Osteoblast (primary cell): Measurements from ENCODE around the gene THBS2. TPM values are rescaled to one million over a fixed set of nuclear protein-coding genes. Genes with fewer than 3 reads are reported as not detected.

Experiments used
- DNase-seq: peaks from one replicate; pipeline ENCODE4 v3.0.0; 2011; ENCODE audit warnings: low spot score, mixed read lengths; ENCODE audit not compliant: insufficient read length; ENCODE audit errors: missing footprints
- H2AFZ ChIP-seq: 2 replicates; pipeline ENCODE4 v1.6.0; 2011; ENCODE audit warnings: mild to moderate bottlenecking, low read length
- H3K27ac ChIP-seq: 2 replicates; pipeline ENCODE4 v1.5.1; 2011; ENCODE audit warnings: mild to moderate bottlenecking, low read depth, low read length, moderate library complexity
- H3K27me3 ChIP-seq: 2 replicates; pipeline ENCODE4 v1.6.0; 2012; ENCODE audit warnings: mild to moderate bottlenecking, control low read depth, inconsistent platforms, low read length, moderate library complexity; ENCODE audit not compliant: insufficient read depth
- H3K36me3 ChIP-seq: 2 replicates; pipeline ENCODE4 v1.5.1; 2011; ENCODE audit warnings: mild to moderate bottlenecking, low read length, control low read depth, moderate library complexity; ENCODE audit not compliant: insufficient read depth
- H3K4me1 ChIP-seq: 2 replicates; pipeline ENCODE4 v1.5.1; 2011; ENCODE audit warnings: mild to moderate bottlenecking, low read length, control low read depth, moderate library complexity; ENCODE audit not compliant: insufficient read depth
- H3K4me2 ChIP-seq: 2 replicates; pipeline ENCODE4 v1.6.0; 2011; ENCODE audit warnings: mild to moderate bottlenecking, low read length; ENCODE audit not compliant: insufficient read depth
- H3K4me3 ChIP-seq: fragments of 200-600 bp; sonication (generic); 3 replicates; pipeline ENCODE4 v1.5.1; 2012; ENCODE audit warnings: mild to moderate bottlenecking, low read length, inconsistent platforms; ENCODE audit not compliant: insufficient read depth
- H3K79me2 ChIP-seq: 2 replicates; pipeline ENCODE4 v1.6.0; 2012; ENCODE audit warnings: mild to moderate bottlenecking, low read length, control low read depth, inconsistent platforms; ENCODE audit not compliant: insufficient read depth
- H3K9me3 ChIP-seq: 2 replicates; pipeline ENCODE4 v1.5.1; 2011; ENCODE audit warnings: low read depth, low read length, control low read depth
- H4K20me1 ChIP-seq: 2 replicates; pipeline ENCODE4 v1.6.0; 2012; ENCODE audit warnings: mild to moderate bottlenecking, low read length, control low read depth; ENCODE audit not compliant: insufficient read depth
- CTCF ChIP-seq: IDR thresholded peaks from 2 replicates; pipeline ENCODE4 v1.5.1; 2011; ENCODE audit warnings: mild to moderate bottlenecking, low read depth, low read length, moderate library complexity; ENCODE audit errors: extremely low read depth
- total RNA-seq: library from RNA; depleted of rRNA; stranded (reverse); fragments of >200 nt; gene quantifications from 2 replicates; pipeline ENCODE4 v1.2.3, GENCODE V29; 2012

Gene THBS2
- total RNA-seq, 1 donor = 1,498 TPM

- Histone ChIP-seq H2AFZ (no peak overlapping the region), H3K36me3 (peaks cover 48% of the 10 kb centered on the region), H3K4me1 (peaks cover 37% of the 10 kb centered on the region), H3K79me2 (no peaks in the 10 kb centered on the region), H3K27me3 (no peaks in the 10 kb centered on the region), H3K4me3 (no peak overlapping the region), H3K27ac (peak overlapping the region; percentile 93), H4K20me1 (no peaks in the 10 kb centered on the region), H3K9me3 (no peaks in the 10 kb centered on the region), H3K4me2 (no peak overlapping the region)
- no peak for DNase-seq
- no peak for TF ChIP-seq CTCF
Measured at GRCh38 chr6:169213814-169214520, 39.7 kb downstream of the THBS2 start.

GRCh38 chr6:169212897-169213813, 40.5 kb downstream of the THBS2 start:
- Histone ChIP-seq H3K79me2 (no peaks in the 10 kb centered on the region), H3K4me1 (peaks cover 37% of the 10 kb centered on the region), H2AFZ (no peak overlapping the region), H4K20me1 (no peaks in the 10 kb centered on the region), H3K4me3 (no peak overlapping the region), H3K27me3 (no peaks in the 10 kb centered on the region), H3K27ac (peak overlapping the region; percentile 93), H3K36me3 (peaks cover 40% of the 10 kb centered on the region), H3K9me3 (no peaks in the 10 kb centered on the region), H3K4me2 (peak overlapping the region; percentile 33)
- peak; percentile 27 for TF ChIP-seq CTCF
- DNase-seq = peak; percentile 96

- peak overlapping the region; percentile 33 for H3K4me2 ChIP-seq
- no peaks in the 10 kb centered on the region for H3K79me2 ChIP-seq
- no peak overlapping the region for H3K4me3 ChIP-seq
- no peak overlapping the region for H3K27ac ChIP-seq
- H2AFZ ChIP-seq = no peak overlapping the region
- H3K4me1 ChIP-seq = peaks cover 35% of the 10 kb centered on the region
- no peaks in the 10 kb centered on the region for H3K27me3 ChIP-seq
- no peaks in the 10 kb centered on the region for H3K9me3 ChIP-seq
- no peaks in the 10 kb centered on the region for H4K20me1 ChIP-seq
- TF ChIP-seq CTCF = no peak
- no peak for DNase-seq
- H3K36me3 ChIP-seq = peaks cover 33% of the 10 kb centered on the region
Measured at GRCh38 chr6:169212436-169212835, 41.2 kb downstream of the THBS2 start.

GRCh38 chr6:169211881-169212280, 41.8 kb downstream of the THBS2 start:
- H2AFZ ChIP-seq = no peak overlapping the region

More at GRCh38 chr6:169211881-169212280, 41.8 kb downstream of the THBS2 start:
- TF ChIP-seq CTCF = no peak
- no peaks in the 10 kb centered on the region for H3K9me3 ChIP-seq
- H3K79me2 ChIP-seq = no peaks in the 10 kb centered on the region
- no peak overlapping the region for H3K4me2 ChIP-seq
- H3K27ac ChIP-seq = no peak overlapping the region
- H3K4me1 ChIP-seq = peaks cover 32% of the 10 kb centered on the region
- no peaks in the 10 kb centered on the region for H4K20me1 ChIP-seq
- no peak for DNase-seq
- no peaks in the 10 kb centered on the region for H3K27me3 ChIP-seq
- H3K36me3 ChIP-seq = peaks cover 27% of the 10 kb centered on the region
- H3K4me3 ChIP-seq = no peak overlapping the region
